Epithelial cell of alveolus of lung (primary cell): Measurements from ENCODE around the gene C2orf66. TPM values are rescaled to one million over a fixed set of nuclear protein-coding genes. Genes with fewer than 3 reads are reported as not detected.

Experiments used
- total RNA-seq: library from RNA; depleted of rRNA; stranded (reverse); fragments of >200 nt; gene quantifications from 2 replicates; pipeline ENCODE4 v1.2.1, GENCODE V29; 2015

C2orf66 gene
- total RNA-seq: 0.24 TPM in 1 of 2 replicates, not detected in the other

GRCh38 chr2:196809260-196809659 is at the start of gene C2orf66:
Gene C2orf66, minus strand, starts transcription at chr2:196809355. Its CDS starts 19 bp downstream, at chr2:196809336.

Other genes with a start within 250 kb of the C2orf66 start
- gene HECW2, start 215.8 kb downstream of the C2orf66 start, total RNA-seq: 2.4 and 5.4 TPM in 2 replicates
- gene CCDC150, start 169.6 kb downstream of the C2orf66 start, total RNA-seq: 1.4 and 2.3 TPM in 2 replicates
- gene GTF3C3, start 9.7 kb downstream of the C2orf66 start, total RNA-seq: 20.7 TPM in 2 replicates
- 6.3 and 16.4 TPM in 2 replicates for gene PGAP1, start 117.4 kb upstream of the C2orf66 start, total RNA-seq